GM19025 (cell line): ENCODE data around the gene GPBP1.

Experiments used
- ATAC-seq: cut with Tn5 transposase; IDR thresholded peaks from one replicate; pipeline ENCODE4 v1.9.1; 2021; ENCODE audit warnings: mild to moderate bottlenecking, low read depth, moderate library complexity; ENCODE audit not compliant: unreplicated experiment

Gene GPBP1

GRCh38 chr5:57207681-57208080 lies 33.8 kb downstream of the GPBP1 start:
- no peak for ATAC-seq

GRCh38 chr5:57209316-57210040 lies 35.6 kb downstream of the GPBP1 start:
- no peak for ATAC-seq

GRCh38 chr5:57210633-57211032 lies 36.8 kb downstream of the GPBP1 start:
- no peak for ATAC-seq

- ATAC-seq, result no peak
Observed at GRCh38 chr5:57211039-57211438, 37.2 kb downstream of the GPBP1 start.

- ATAC-seq, result no peak
Observed at GRCh38 chr5:57215629-57216195, 41.9 kb downstream of the GPBP1 start.

- ATAC-seq, result no peak
Observed at GRCh38 chr5:57216714-57217113, 42.9 kb downstream of the GPBP1 start.

- no peak for ATAC-seq
Observed at GRCh38 chr5:57219386-57219785, 45.5 kb downstream of the GPBP1 start.

- ATAC-seq, result no peak
Observed at GRCh38 chr5:57221049-57221568, 47.2 kb downstream of the GPBP1 start.

- no peak for ATAC-seq
Observed at GRCh38 chr5:57225553-57225952, 51.7 kb downstream of the GPBP1 start.

GRCh38 chr5:57229313-57229712 lies 55.5 kb downstream of the GPBP1 start:
- no peak for ATAC-seq

- no peak for ATAC-seq
Observed at GRCh38 chr5:57231607-57232006, 57.7 kb downstream of the GPBP1 start.

- ATAC-seq, result no peak
Observed at GRCh38 chr5:57232293-57233033, 58.6 kb downstream of the GPBP1 start.

GRCh38 chr5:57243286-57244137 lies 69.7 kb downstream of the GPBP1 start:
- peak; percentile 73 for ATAC-seq

- no peak for ATAC-seq
Observed at GRCh38 chr5:57244331-57244730, 70.5 kb downstream of the GPBP1 start.

GRCh38 chr5:57246426-57246825 lies 72.6 kb downstream of the GPBP1 start:
- ATAC-seq, result no peak

GRCh38 chr5:57247765-57248164 lies 73.9 kb downstream of the GPBP1 start:
- no peak for ATAC-seq

- ATAC-seq, result no peak
Observed at GRCh38 chr5:57249265-57249874, 75.5 kb downstream of the GPBP1 start.

GRCh38 chr5:57258052-57258451 lies 84.2 kb downstream of the GPBP1 start:
- ATAC-seq, result no peak

GRCh38 chr5:57258943-57259342 lies 85.1 kb downstream of the GPBP1 start:
- ATAC-seq, result no peak

GRCh38 chr5:57259704-57260103 lies 85.8 kb downstream of the GPBP1 start:
- no peak for ATAC-seq
